Pulmonary artery endothelial cell (primary cell): Measurements from ENCODE around the gene DZIP1. TPM values are rescaled to one million over a fixed set of nuclear protein-coding genes. Genes with fewer than 3 reads are reported as not detected.
"Not testable (repeated sequence)": the region's sequence is repeated elsewhere in the genome, so short reads cannot be mapped to it uniquely, and the experiment has no call there.

Experiments
- DNase-seq: peaks from one replicate; pipeline ENCODE4 v3.0.0-alpha.2; 2011; ENCODE audit warnings: low read depth, low spot score
- total RNA-seq: library from RNA; depleted of rRNA; stranded (reverse); fragments of >200 nt; gene quantifications from 2 replicates; pipeline ENCODE4 v1.2.3, GENCODE V29; 2014

DZIP1 gene
- 22.5 and 23.8 TPM in 2 replicates for total RNA-seq

- peak; percentile 41 for DNase-seq
Observed at GRCh38 chr13:95644601-95645052, at the start of gene DZIP1. Gene DZIP1 (minus strand): TSS chr13:95644706. CDS start chr13:95642029, 2,677 bp downstream.

- DNase-seq, result not testable (repeated sequence)
Observed at GRCh38 chr13:95690986-95691385, 46.5 kb upstream of the DZIP1 start.

GRCh38 chr13:95689582-95689926, 45.0 kb upstream of the DZIP1 start:
- no peak for DNase-seq

GRCh38 chr13:95684960-95685359, 40.5 kb upstream of the DZIP1 start:
- DNase-seq, result not testable (repeated sequence)

GRCh38 chr13:95684418-95684817, 39.9 kb upstream of the DZIP1 start:
- no peak for DNase-seq

- DNase-seq, result no peak
Observed at GRCh38 chr13:95679722-95680121, 35.2 kb upstream of the DZIP1 start.

GRCh38 chr13:95678967-95679366, 34.5 kb upstream of the DZIP1 start:
- no peak for DNase-seq

GRCh38 chr13:95677564-95678266, 33.2 kb upstream of the DZIP1 start:
- no peak for DNase-seq

- DNase-seq, result peak; percentile 94
Observed at GRCh38 chr13:95676762-95677563, 32.5 kb upstream of the DZIP1 start, which contains the start of gene DNAJC3. Gene DNAJC3 (plus strand): TSS chr13:95677139. CDS start chr13:95677256, 117 bp downstream.

- DNase-seq, result no peak
Observed at GRCh38 chr13:95676105-95676761, 31.7 kb upstream of the DZIP1 start.

- no peak for DNase-seq
Observed at GRCh38 chr13:95671597-95671996, 27.1 kb upstream of the DZIP1 start.

- not testable (repeated sequence) for DNase-seq
Observed at GRCh38 chr13:95667235-95667634, 22.7 kb upstream of the DZIP1 start.

- DNase-seq, result no peak
Observed at GRCh38 chr13:95660981-95661581, 16.6 kb upstream of the DZIP1 start.

- DNase-seq, result no peak
Observed at GRCh38 chr13:95659500-95659899, 15.0 kb upstream of the DZIP1 start.

- no peak for DNase-seq
Observed at GRCh38 chr13:95656386-95657015, 12.0 kb upstream of the DZIP1 start.

- no peak for DNase-seq
Observed at GRCh38 chr13:95652821-95653220, 8.3 kb upstream of the DZIP1 start.

GRCh38 chr13:95652244-95652764, 7.8 kb upstream of the DZIP1 start:
- no peak for DNase-seq

GRCh38 chr13:95650696-95651095, 6.2 kb upstream of the DZIP1 start:
- DNase-seq, result no peak

- DNase-seq, result no peak
Observed at GRCh38 chr13:95647321-95647720, 2.8 kb upstream of the DZIP1 start.

GRCh38 chr13:95643936-95644598, 439 bp downstream of the DZIP1 start:
- no peak for DNase-seq
